Stimulated activated CD8-positive, alpha-beta memory T cell treated with anti-CD3 and anti-CD28 coated beads, Interleukin-7, amount 100 ng/mL, for 48 hours (primary cell): ENCODE measurements around the gene SBSN.

Experiments
- DNase-seq, 2 donors: peaks; one replicate each; pipeline ENCODE4 v3.0.0-alpha.2; 2020; ENCODE audit warnings: low read depth in 1 of 2; ENCODE audit errors: extremely low read depth in 1 of 2

Gene SBSN

GRCh38 chr19:35509861-35510625, 18.1 kb downstream of the SBSN start:
- DNase-seq, result peak; percentile 50 to 53

DNA sequence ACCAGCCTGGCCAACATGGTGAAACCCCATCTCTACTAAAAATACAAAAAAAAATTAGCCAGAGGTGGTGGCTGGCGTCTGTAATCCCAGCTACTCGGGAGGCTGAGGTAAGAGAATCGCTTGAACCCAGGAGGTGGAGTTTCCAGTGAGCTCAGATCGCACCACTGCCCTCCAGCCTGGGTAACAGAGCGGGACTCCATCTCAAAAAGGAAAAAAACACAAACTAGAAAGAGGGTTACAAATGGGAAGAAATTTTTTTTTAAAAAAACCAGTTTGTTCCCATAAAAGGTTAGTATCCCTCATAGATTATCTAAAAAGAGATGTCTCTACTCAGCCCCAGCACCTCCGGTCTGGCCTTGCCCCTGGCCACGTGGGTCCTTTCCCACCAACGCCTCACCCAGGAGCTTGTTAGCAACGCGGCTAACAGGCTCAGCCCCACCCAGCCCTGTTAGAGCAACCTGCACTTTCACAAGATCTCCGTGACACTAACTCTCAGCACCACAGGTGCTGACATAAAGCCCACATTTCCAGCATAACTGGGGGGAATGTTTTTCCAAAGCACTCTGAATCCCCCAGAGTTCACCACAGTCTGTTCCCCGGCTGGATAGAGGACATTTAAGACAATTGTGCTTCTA, 19.0 kb downstream of the SBSN start:
- no peak for DNase-seq

GRCh38 chr19:35508129-35508528, 20.0 kb downstream of the SBSN start:
- no peak for DNase-seq

- no peak for DNase-seq
Observed at GRCh38 chr19:35507561-35507960, 20.6 kb downstream of the SBSN start.

DNA sequence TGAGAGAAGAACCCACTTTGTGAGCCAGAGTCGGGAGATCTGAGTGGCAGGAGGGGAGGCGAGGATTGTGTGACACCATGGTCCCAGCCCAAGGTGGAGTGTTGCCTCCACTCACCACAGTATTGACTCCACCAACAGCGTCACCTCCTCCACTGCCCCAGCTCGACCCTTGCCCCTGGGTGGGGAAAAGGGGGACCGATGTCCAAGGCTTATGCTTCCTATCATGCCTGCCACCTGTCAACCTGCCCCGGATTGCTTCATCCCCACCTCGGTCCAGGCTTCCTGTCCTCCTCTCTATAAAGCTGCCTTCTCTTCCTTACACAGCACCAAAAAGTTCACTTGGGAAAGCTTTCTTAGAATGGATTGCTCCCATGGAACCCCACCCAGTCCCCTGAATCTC, 22.1 kb downstream of the SBSN start:
- DNase-seq, result no peak

DNA sequence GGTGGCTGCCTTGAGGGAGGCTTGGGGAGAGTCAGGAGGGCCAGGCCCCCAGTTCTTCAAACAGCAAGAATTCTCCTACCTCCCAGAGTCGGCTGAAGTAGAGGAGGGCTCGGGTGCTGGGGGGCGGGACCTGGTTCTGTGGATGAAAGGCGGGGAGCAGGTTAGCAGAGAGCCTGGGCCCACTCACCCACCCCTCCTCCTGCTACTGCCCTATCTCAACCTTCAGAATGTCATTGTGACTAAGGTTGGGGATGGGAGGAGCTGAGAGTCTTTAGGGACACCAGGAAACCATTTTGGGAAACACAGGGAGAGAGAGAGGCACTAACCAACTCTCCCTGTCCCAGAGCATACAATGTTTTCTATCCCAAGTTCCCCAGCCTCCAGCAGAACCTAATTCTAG, 25.4 kb downstream of the SBSN start:
- DNase-seq, result no peak

DNA sequence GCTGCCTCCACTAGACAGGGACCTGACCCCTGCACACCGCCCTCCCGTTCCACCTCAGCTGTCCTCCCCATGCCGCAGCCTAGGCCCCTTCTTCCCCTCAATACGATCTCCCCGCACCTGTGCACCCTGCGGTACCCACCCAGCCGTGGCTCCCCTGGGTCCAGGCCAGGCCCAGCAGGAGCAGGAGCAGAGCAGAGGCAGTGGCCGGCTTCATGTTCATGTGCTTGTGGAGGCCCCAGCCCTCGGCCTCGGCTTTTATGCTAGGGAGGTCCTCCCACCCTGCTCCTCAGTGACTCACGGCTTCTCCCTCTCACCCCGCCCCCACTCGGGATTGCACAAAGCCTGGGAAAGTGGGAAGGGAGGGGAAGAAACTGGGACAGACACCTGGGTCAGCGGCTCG, 26.4 kb downstream of the SBSN start:
- no peak for DNase-seq

DNA sequence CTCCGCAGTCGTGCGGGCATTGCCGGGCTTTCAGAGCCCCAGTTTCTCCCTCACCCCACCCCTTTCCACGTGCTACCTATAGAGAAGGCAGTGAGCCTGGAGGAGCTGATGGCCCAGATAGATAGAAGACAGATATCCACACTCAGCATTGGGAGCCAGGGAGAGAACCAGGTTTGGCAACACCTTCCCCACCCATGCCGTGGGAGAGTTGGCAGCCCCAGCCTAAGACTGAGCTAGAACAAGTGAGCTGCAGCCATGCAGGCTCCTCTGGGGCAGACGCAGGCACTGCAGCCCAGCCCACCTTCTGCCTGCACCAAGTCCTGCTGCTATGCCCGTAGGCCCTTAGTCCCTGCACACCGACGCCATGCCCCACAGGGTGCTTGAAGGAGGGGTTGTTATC, 27.5 kb downstream of the SBSN start:
- DNase-seq, result no peak

DNA sequence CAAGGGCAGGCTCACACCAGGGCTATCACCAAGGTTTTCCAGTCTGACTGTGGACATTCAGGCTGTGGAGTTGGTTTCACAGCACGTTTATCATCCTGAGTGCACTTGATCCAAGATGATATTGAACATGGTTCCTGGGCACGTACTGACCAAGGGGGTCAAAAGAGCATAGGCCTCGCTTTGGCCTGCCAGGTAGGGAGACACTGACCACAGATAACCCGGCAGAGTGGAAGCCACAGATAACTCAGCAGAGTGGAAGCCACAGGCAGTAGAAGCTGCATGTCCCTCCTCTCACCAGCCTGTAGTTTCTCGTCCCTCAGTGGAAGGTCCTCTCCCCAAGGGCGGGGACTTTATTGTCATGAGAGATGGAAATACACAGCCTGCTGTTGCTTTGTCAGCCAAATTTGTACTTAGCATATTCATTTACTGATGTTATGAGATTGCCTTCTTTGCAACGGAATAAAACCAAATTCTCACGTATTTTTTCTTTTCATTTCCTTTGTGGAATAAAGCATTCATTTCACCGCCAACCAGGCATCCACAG, 29.1 kb downstream of the SBSN start:
- no peak for DNase-seq

- no peak for DNase-seq
Observed at GRCh38 chr19:35498220-35498619, 29.9 kb downstream of the SBSN start.

- no peak for DNase-seq
Observed at GRCh38 chr19:35497406-35497805, 30.7 kb downstream of the SBSN start.

DNA sequence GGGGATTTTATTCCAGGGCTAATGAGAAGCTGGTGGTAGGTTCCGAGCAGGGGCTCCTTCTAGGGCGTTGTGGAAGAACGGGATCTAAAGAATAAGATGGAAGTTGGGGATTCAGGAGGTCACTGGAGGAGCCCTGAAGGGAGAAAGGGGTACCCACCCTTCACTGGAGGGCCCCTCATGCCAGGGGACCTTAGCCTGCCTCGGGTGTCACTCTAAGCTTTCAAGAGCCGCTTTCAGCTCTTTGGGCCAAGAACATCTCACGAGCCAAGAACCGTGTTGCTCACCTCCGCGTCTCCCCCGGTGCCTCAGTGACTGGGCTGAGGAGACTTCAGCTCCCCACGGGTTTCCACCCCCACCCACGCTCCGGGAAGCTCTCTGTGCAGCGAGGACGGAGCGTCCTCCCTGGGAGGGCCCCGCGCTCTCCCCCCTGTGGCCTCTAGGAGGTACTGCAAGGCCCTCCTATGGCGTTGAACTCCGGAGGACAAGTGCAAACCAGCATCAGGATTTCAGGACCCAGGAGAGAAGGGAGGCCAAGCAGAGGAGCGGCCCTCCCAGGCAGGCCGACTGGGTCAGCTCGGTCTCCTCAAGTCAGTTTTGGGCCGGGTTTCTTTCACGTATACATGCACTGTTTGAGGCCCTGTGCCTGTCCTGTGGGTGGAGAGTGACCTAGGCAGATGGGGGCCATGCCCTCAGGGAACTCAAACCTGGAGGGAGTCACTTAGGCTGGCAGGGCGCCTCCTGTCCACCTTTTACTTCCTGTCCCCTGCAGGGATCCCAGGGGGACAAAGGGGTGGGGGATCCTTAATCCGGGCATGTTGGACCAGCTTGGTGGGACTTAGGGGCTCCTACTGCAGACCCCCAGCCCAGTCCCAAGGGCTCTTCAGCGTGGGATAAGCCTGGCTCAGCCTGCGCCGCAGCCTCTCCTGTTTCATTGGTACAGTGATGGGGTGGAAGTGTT, 32.7 kb downstream of the SBSN start:
- DNase-seq, result peak; percentile 45 to 74

- no peak for DNase-seq
Observed at GRCh38 chr19:35493971-35494370, 34.1 kb downstream of the SBSN start.

GRCh38 chr19:35491836-35492360, 36.2 kb downstream of the SBSN start:
- DNase-seq, result no peak

- DNase-seq, result no peak
Observed at GRCh38 chr19:35490364-35490763, 37.7 kb downstream of the SBSN start, which contains the start of gene KRTDAP. TSS of gene KRTDAP (minus strand) at chr19:35490464. CDS start at chr19:35490442, 22 bp downstream.

GRCh38 chr19:35488677-35489076, 39.4 kb downstream of the SBSN start:
- no peak for DNase-seq

GRCh38 chr19:35487656-35488182, 40.4 kb downstream of the SBSN start:
- DNase-seq, result no peak

- DNase-seq, result no peak
Observed at GRCh38 chr19:35486268-35486708, 41.8 kb downstream of the SBSN start.

DNA sequence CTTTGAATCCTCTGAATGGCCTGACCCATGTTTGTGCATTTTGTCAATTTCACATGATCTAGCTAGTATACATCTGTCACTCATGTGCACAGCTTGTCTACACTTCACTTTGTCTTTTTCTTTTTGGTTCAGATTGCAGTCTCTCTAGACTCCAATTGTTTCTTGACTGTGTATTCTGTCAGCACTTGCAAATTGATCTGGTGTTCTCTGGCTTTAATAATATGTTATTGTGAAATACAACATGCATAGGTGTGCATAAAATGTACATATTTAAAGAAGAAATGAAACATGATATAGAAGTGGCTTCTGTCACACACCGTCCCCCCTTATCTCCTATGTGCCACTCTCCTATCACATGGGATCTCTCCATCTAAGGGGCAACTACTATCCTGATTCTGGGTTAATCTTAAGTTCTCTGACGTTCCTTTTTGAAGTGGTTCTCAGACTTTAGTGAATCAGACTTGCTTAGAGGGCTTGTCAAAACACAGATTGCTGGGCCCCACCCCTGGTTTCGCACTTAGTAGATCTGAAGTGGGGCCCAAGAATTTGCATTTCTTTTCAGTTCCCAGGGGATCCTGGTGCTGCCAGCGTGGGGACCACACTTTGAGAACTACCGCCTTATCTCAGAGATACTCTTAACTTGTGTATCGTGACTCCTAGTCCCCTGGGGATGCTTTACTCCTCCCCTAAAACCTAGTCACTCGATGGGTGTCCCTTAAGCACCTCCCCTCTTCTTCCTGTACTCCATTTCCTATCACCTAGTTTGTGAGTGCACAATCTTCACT, 43.7 kb downstream of the SBSN start:
- DNase-seq, result peak in 1 of 2 donors; percentile 22

DNA sequence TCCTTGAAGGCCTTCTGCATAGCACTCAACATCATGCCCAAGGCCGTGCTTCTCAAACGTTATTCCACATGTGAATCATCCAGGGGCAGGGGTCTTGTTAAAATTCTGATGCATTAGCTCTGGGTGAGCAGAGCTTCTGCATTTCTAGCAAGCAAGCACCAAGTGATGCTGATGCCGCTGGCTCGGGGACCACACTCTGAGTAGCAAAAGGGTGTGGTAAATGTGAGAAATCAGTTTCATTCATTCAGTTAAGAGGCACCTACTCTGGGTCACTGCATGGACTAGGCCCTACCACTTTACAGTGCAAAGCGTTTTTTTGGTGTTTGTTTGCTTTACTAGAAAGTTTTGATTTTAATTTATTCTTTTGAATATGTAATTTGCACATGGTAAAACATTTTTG, 45.0 kb downstream of the SBSN start:
- no peak for DNase-seq
